Measurements from ENCODE around the gene GRM7. TPM values are rescaled to one million over a fixed set of nuclear protein-coding genes. Genes with fewer than 3 reads are reported as not detected.

Gene GRM7
- total and polyA plus RNA-seq, 12 donors: 0.27 to 7.8 (median 3.2) TPM; not detected in 3

- Histone ChIP-seq H3K27me3 (no peaks in the 10 kb centered on the region), H3K27ac (no peak overlapping the region), H3K36me3 (replicated peaks in 1 of 2) (no peaks in the 10 kb centered on the region), H3K9me3 (replicated peaks in 1 of 3) (no peaks in the 10 kb centered on the region), H3K4me3 (no peak overlapping the region), H3K4me1 (replicated peaks in 1 of 2) (no peaks in the 10 kb centered on the region)
- no peak for DNase-seq
- 57 to 73% (median 63%) methylated on average over 1 of the region's 1 CpG for WGBS, 4 donors
- intact Hi-C loops (cut with DNase I): no loop called here
- no peak for TF ChIP-seq POLR2A (IDR thresholded peaks at IDR 0.05)
- no peak for TF ChIP-seq CTCF (IDR thresholded peaks at IDR 0.05)
Observed at GRCh38 chr3:7290077-7290825, 429.3 kb downstream of the GRM7 start.

GRCh38 chr3:7292362-7292761 lies 431.4 kb downstream of the GRM7 start:
- Histone ChIP-seq H3K9me3 (replicated peaks in 1 of 3) (peaks cover 0 to 4% (median 0%) of the 10 kb centered on the region in 3 donors), H3K36me3 (replicated peaks in 1 of 2) (no peaks in the 10 kb centered on the region), H3K27ac (no peak overlapping the region), H3K27me3 (no peaks in the 10 kb centered on the region), H3K4me1 (replicated peaks in 1 of 2) (no peaks in the 10 kb centered on the region), H3K4me3 (no peak overlapping the region)
- WGBS, 4 donors: 89 to 96% (median 94%) methylated on average over 2 of the region's 2 CpGs
- TF ChIP-seq POLR2A (IDR thresholded peaks at IDR 0.05): no peak
- no peak for TF ChIP-seq CTCF (IDR thresholded peaks at IDR 0.05)
- no peak for DNase-seq
- intact Hi-C loops (cut with DNase I): no loop called here

GRCh38 chr3:7293286-7293685 lies 432.4 kb downstream of the GRM7 start:
- no peaks in the 10 kb centered on the region for H3K36me3 ChIP-seq (replicated peaks in 1 of 2)
- H3K4me1 ChIP-seq (replicated peaks in 1 of 2): no peaks in the 10 kb centered on the region
- H3K4me3 ChIP-seq: no peak overlapping the region
- H3K27me3 ChIP-seq: no peaks in the 10 kb centered on the region
- TF ChIP-seq CTCF (IDR thresholded peaks at IDR 0.05) (no peak), POLR2A (IDR thresholded peaks at IDR 0.05) (no peak)
- DNase-seq: no peak
- intact Hi-C loops (cut with DNase I): no loop called here
- 91 to 92% (median 91%) methylated on average over 7 of the region's 7 CpGs for WGBS, 4 donors
- H3K27ac ChIP-seq: no peak overlapping the region
- H3K9me3 ChIP-seq (replicated peaks in 1 of 3): peaks cover 0 to 4% (median 0%) of the 10 kb centered on the region in 3 donors

DNA sequence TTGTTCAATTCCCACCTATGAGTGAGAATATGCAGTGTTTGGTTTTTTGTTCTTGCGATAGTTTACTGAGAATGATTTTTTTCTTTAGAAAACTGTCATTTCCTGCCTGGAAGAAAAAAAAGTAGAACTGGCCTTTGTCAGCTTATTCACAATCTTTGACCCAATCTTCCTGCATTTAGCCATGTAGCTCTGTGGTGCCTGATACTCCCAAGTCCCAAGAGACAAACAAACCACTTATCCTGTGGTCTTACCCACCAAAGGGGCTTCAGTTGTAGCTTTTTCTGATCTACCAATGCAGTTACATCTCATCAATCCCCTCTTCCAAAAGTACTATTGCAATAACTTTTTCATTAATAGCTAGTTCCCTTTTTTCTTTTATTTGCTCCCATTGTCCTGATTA lies 444.6 kb downstream of the GRM7 start:
- peaks cover 0 to 30% of the 10 kb centered on the region in 2 donors for H3K4me1 ChIP-seq (replicated peaks in 1 of 2)
- no peaks in the 10 kb centered on the region for H3K27me3 ChIP-seq
- no peaks in the 10 kb centered on the region for H3K9me3 ChIP-seq (replicated peaks in 1 of 3)
- DNase-seq: no peak
- intact Hi-C loops (cut with DNase I): no loop called here
- no peak overlapping the region for H3K27ac ChIP-seq
- H3K4me3 ChIP-seq: no peak overlapping the region
- TF ChIP-seq POLR2A (IDR thresholded peaks at IDR 0.05) (no peak), CTCF (IDR thresholded peaks at IDR 0.05) (no peak)
- 50 to 65% (median 59%) methylated on average over 1 of the region's 1 CpG; no CpG with 5 or more reads in 1 of the 4 donors for WGBS, 4 donors
- H3K36me3 ChIP-seq (replicated peaks in 1 of 2): no peaks in the 10 kb centered on the region

All from adrenal gland (tissue), 12 donors.